HepG2 (cell line): Measurements from ENCODE around the gene CNTD1. TPM values are rescaled to one million over a fixed set of nuclear protein-coding genes. Genes with fewer than 3 reads are reported as not detected.

Experiments used
- BHLHE40 ChIP-seq: IDR thresholded peaks from 2 replicates; pipeline ENCODE4 v1.6.1; 2011; ENCODE audit warnings: low read length, improper control_type of control experiment
- FOXJ3 ChIP-seq: sonication (generic); formaldehyde crosslinking; IDR thresholded peaks from 2 replicates; pipeline ENCODE4 v1.4.0; 2020; ENCODE audit warnings: missing genetic modification reagents, mild to moderate bottlenecking, borderline replicate concordance
- HDAC1 ChIP-seq: sonication (generic); formaldehyde crosslinking; IDR thresholded peaks from 2 replicates; pipeline ENCODE4 v1.5.1; 2020; ENCODE audit warnings: mild to moderate bottlenecking, missing genetic modification reagents
- NCOR1 ChIP-seq: fragments of 200-600 bp; sonication (generic); IDR thresholded peaks from 2 replicates; pipeline ENCODE4 v1.7.0; 2017; ENCODE audit warnings: antibody characterized with exemption, low read length, borderline replicate concordance
- NRL ChIP-seq: sonication (generic); formaldehyde crosslinking; IDR thresholded peaks from 2 replicates; pipeline ENCODE4 v1.5.0; 2020; ENCODE audit warnings: missing genetic modification reagents, mild to moderate bottlenecking, moderate library complexity, borderline replicate concordance
- SAFB2 ChIP-seq: sonication (generic); formaldehyde crosslinking; IDR thresholded peaks from 2 replicates; pipeline ENCODE4 v1.5.1; 2020; ENCODE audit warnings: missing genetic modification reagents, low read depth, mild to moderate bottlenecking, borderline replicate concordance
- SOX6 ChIP-seq, 2 experiments: fragments of 450-650 bp in 1 of 2; sonication (generic) in 1 of 2; formaldehyde crosslinking in 1 of 2; IDR thresholded peaks; 2 replicates each; pipeline versions ENCODE4 v1.4.0 to v1.6.1; 2017 to 2020; ENCODE audit warnings: antibody characterized with exemption in 1 of 2, mild to moderate bottlenecking in 1 of 2, missing genetic modification reagents in 1 of 2
- UBTF ChIP-seq: sonication (generic); formaldehyde crosslinking; IDR thresholded peaks from 2 replicates; pipeline ENCODE4 v1.4.0; 2020; ENCODE audit warnings: mild to moderate bottlenecking, missing genetic modification reagents
- XRCC5 ChIP-seq: fragments of 200-400 bp; formaldehyde crosslinking; optimal IDR thresholded peaks from 2 replicates; pipeline ENCODE3; 2017; ENCODE audit warnings: mild to moderate bottlenecking, low read length
- ZHX2 ChIP-seq, 2 experiments: sonication (generic) in 1 of 2; formaldehyde crosslinking in 1 of 2; IDR thresholded peaks; 2 replicates each; pipeline versions ENCODE4 v1.6.1 to v1.9.0; 2014 to 2022; ENCODE audit warnings: antibody characterized with exemption in 1 of 2, borderline replicate concordance in 1 of 2, inconsistent platforms in 1 of 2, low read depth in 1 of 2, missing genetic modification reagents in 1 of 2
- ZNF24 ChIP-seq: fragments of 450-650 bp; IDR thresholded peaks from 2 replicates; pipeline ENCODE4 v1.6.1; 2017; ENCODE audit warnings: antibody characterized with exemption, mild to moderate bottlenecking
- ZNF292 ChIP-seq: sonication (generic); formaldehyde crosslinking; IDR thresholded peaks from 2 replicates; pipeline ENCODE4 v1.8.1; 2022; ENCODE audit warnings: mild to moderate bottlenecking, low read depth, missing genetic modification reagents, borderline replicate concordance
- ZNF484 ChIP-seq: sonication (generic); formaldehyde crosslinking; IDR thresholded peaks from 2 replicates; pipeline ENCODE4 v1.5.1; 2020; ENCODE audit warnings: mild to moderate bottlenecking, low read depth, missing genetic modification reagents, borderline replicate concordance
- ZNF572 ChIP-seq: sonication (generic); formaldehyde crosslinking; IDR thresholded peaks from 2 replicates; pipeline ENCODE4 v1.5.1; 2020; ENCODE audit warnings: mild to moderate bottlenecking, missing genetic modification reagents
- ZNF747 ChIP-seq: sonication (generic); formaldehyde crosslinking; IDR thresholded peaks from 2 replicates; pipeline ENCODE4 v1.8.1; 2023; ENCODE audit warnings: missing genetic modification reagents, mild to moderate bottlenecking, borderline replicate concordance
- ZNF766 ChIP-seq: sonication (generic); formaldehyde crosslinking; IDR thresholded peaks from 2 replicates; pipeline ENCODE4 v1.5.0; 2020; ENCODE audit warnings: missing genetic modification reagents, borderline replicate concordance
- ZNF883 ChIP-seq: sonication (generic); formaldehyde crosslinking; IDR thresholded peaks from 2 replicates; pipeline ENCODE4 v1.5.1; 2020; ENCODE audit warnings: mild to moderate bottlenecking, missing genetic modification reagents; ENCODE audit errors: not compliant biosample characterization
- polyA plus RNA-seq, 8 experiments: library from polyadenylated mRNA; depleted of rRNA in 3 of 8; stranded (reverse) in 7 of 8; unstranded in 1 of 8; fragments of >200 nt; fragmentation: Illumina TruSeq in 4 of 8; extraction: Trizol in 4 of 8; gene quantifications; 2 replicates each; pipeline versions ENCODE4 v1.2.1 to v1.2.3, GENCODE V29; 2011 to 2016; ENCODE audit warnings: low read depth in 4 of 8, missing spikeins in 1 of 8, mixed read lengths in 1 of 8; ENCODE audit not compliant: insufficient read depth in 1 of 8
- total RNA-seq, 5 experiments: library from RNA; depleted of rRNA; stranded (reverse); fragments of >200 nt; fragmentation: Illumina TruSeq; extraction: Trizol; gene quantifications; 2 replicates each; pipeline ENCODE4 v1.2.3, GENCODE V29; 2016; ENCODE audit warnings: low read depth in 1 of 5

Gene CNTD1
- total and polyA plus RNA-seq, 2 of the 13 experiments (the other 11 are each of a cell fraction or from before 2014, with no cell fraction given): 0.11 to 0.15 TPM

- TF ChIP-seq ZNF747 (CRISPR knock-in tag) (no peak), ZNF883 (CRISPR knock-in tag) (no peak), SAFB2 (no peak), ZNF292 (no peak), XRCC5 (no peak), ZNF24 (no peak), NRL (CRISPR knock-in tag) (no peak), NCOR1 (peak; percentile 68; the same call in 1 of the 2 replicates), ZHX2 (IDR thresholded peaks at IDR 0.05; ENCODE audit: low read depth) (no peak), ZHX2 (CRISPR knock-in tag; IDR thresholded peaks at IDR 0.05; ENCODE audit: borderline replicate concordance) (no peak), ZNF572 (CRISPR knock-in tag) (no peak), SOX6 (IDR thresholded peaks at IDR 0.05) (no peak), SOX6 (CRISPR knock-in tag; IDR thresholded peaks at IDR 0.05) (peak; percentile 44; the same call in 1 of the 2 replicates), BHLHE40 (no peak), ZNF484 (CRISPR knock-in tag) (no peak), FOXJ3 (peak; percentile 59; the same call in 1 of the 2 replicates), ZNF766 (CRISPR knock-in tag) (no peak), HDAC1 (CRISPR knock-in tag) (peak; percentile 58; the same call in 1 of the 2 replicates), UBTF (no peak)
Measured at GRCh38 chr17:42791948-42792347, 6.7 kb upstream of the CNTD1 start (continued).
